GM21825 (cell line): Measurements from ENCODE around the gene BAG2.

ENCODE experiments used
- ATAC-seq: cut with Tn5 transposase; IDR thresholded peaks from one replicate; pipeline ENCODE4 v1.9.1; 2021; ENCODE audit warnings: mild to moderate bottlenecking, moderate library complexity; ENCODE audit not compliant: unreplicated experiment

Gene BAG2

GRCh38 chr6:57221191-57221935, 49.2 kb downstream of the BAG2 start:
- peak; percentile 63 for ATAC-seq

- peak; percentile 85 for ATAC-seq
Measured at GRCh38 chr6:57221936-57222742, 50.0 kb downstream of the BAG2 start, which contains the start of gene RAB23. Gene RAB23 (minus strand): TSS chr6:57222307. CDS start chr6:57210380, 11,927 bp downstream.

GRCh38 chr6:57222743-57223077, 50.6 kb downstream of the BAG2 start:
- ATAC-seq: no peak

- no peak for ATAC-seq
Measured at GRCh38 chr6:57224769-57225515, 52.8 kb downstream of the BAG2 start.

- ATAC-seq: no peak
Measured at GRCh38 chr6:57226221-57226620, 54.1 kb downstream of the BAG2 start.
